GM18868 (cell line): ENCODE results near the gene PSAP.

Source experiments
- ATAC-seq: cut with Tn5 transposase; IDR thresholded peaks from one replicate; pipeline ENCODE4 v1.9.1; 2021; ENCODE audit warnings: mild to moderate bottlenecking, moderate library complexity; ENCODE audit not compliant: unreplicated experiment

The PSAP gene

DNA sequence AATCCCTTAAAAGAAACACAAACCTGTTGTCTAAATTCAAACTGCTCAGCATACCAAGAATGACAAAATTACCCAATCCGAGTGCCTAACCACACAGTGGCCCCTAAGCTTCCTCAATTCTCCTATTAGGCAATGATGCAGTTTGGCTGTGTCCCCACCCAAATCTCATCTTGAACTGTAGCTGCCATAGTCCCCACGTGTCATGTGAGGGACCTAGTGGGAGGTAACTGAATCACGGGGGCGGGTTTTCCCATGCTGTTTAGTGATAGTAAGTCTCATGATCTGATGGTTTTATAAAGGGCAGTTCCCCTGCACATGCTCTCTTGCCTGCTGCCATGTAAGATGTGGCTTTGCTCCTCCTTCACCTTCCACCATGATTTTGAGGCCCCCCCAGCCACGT, 21.9 kb downstream of the PSAP start:
- ATAC-seq, result no peak

- no peak for ATAC-seq
Measured at GRCh38 chr10:71828702-71829101, 22.3 kb downstream of the PSAP start.

DNA sequence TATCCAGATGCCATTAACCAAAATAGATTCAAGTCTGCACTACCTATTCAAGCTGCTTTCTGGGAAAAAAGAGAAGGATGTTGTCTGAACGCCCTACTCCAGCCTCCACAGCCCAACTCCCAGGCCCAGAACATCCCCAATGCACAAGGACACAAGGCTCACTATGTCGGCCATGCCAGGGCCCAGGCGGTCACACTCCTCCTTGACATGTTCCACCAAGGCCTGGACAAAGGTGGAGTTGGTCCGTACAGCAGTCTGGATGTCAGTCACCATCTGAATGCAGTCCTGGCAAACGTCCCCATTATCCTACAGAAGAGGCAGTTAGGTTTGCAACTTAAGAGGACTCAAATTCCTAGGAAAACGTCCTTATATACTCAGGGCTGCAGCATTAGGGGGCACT, 23.2 kb downstream of the PSAP start:
- no peak for ATAC-seq

DNA sequence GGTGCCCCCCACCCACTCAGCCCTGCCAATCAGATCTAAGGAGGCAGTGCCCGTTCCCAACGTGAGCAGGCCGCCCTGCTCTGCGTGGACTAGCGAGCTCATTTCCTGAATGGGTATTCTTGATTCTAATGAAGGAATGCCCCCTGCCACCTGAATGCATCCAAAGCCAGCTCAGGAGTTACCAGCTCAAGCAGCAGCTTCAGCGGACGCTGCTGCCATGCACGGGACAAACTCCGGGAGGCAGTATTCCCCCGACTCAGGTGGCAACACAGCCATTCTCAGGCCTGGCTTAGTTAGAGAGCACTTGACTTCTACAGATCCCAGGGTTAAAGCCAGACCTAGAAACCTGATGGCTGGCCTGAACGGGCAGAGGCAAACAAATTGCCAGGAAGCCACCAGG, 25.8 kb downstream of the PSAP start:
- no peak for ATAC-seq

- no peak for ATAC-seq
Measured at GRCh38 chr10:71824333-71824732, 26.7 kb downstream of the PSAP start.

- no peak for ATAC-seq
Measured at GRCh38 chr10:71823356-71823755, 27.7 kb downstream of the PSAP start.

GRCh38 chr10:71821909-71822763, 28.9 kb downstream of the PSAP start:
- ATAC-seq, result no peak

GRCh38 chr10:71820966-71821365, 30.1 kb downstream of the PSAP start:
- ATAC-seq, result no peak

DNA sequence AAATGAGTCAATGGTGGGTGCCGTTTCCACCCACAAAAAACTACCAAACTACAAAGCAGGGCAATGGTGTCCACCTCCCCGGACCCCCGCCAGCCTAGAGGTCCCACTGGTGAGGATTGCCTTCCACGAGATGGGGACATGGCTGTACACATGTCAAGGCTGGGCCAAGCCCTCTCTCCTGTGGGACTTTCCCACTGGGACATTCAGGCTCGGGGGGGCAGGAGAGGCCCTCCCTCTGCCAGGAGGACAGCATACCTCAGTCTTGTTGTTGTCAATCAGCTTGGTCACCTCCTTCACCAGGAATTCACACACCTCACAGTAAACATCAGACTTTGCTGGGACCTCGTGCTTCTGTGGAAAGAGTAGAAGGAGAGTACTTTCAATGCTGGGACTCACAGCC, 31.1 kb downstream of the PSAP start:
- no peak for ATAC-seq

DNA sequence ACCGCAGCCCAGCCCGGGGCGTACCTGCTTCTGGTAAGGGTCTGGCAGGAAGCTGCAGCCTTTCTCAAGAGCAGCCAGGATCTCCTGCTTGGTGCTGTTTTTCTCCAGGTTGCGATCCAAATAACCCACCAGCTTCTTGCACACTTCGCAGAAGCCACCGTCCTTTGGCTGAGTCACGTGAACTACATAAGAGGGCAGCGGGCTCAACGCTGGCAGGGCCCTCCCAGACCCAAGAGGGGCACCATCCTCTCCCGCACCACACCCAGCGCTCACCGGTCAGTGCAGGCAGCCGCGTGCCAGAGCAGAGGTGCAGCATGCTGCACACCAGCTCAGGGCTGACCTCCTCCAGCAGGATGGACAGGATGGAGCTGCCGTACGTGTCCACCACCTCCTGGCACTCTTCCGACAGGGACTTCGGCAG, 31.6 kb downstream of the PSAP start:
- ATAC-seq, result no peak

- no peak for ATAC-seq
Measured at GRCh38 chr10:71818674-71819260, 32.3 kb downstream of the PSAP start.

- ATAC-seq, result no peak
Measured at GRCh38 chr10:71817831-71818655, 33.0 kb downstream of the PSAP start.

DNA sequence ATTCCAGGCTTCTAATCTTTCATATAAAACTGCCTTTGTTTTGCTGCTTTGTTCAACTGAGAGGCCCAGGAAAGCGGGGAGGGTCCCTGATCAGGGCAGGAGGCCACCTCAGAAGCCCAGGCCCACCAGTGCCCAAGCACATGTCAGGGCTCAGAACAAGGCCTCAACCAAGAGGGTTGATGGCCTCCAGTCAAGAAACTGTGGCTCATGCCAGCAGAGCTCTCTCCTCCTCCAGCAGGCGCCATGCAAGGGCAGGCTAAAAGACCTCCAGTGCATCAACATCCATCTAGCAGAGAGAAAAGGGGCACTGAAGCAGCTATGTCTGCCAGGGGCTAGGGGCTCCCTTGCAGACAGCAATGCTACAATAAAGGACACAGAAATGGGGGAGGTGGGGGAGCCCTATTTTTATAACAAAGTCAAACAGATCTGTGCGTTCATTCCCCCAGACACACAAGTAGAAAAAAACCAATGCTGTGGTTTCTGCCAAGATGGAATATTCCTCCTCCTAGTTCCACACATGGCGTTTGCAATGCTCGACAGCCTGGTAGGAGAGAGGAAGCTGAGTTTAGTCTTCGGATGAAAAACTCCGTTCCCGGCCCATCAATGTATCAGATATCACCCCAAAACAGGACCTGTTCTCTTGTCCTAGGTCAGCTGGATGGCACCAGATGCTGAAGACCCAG, 34.0 kb downstream of the PSAP start:
- ATAC-seq, result no peak

- no peak for ATAC-seq
Measured at GRCh38 chr10:71816421-71816851, 34.6 kb downstream of the PSAP start.

GRCh38 chr10:71815515-71816130, 35.4 kb downstream of the PSAP start:
- no peak for ATAC-seq

GRCh38 chr10:71814922-71815411, 36.1 kb downstream of the PSAP start:
- no peak for ATAC-seq

DNA sequence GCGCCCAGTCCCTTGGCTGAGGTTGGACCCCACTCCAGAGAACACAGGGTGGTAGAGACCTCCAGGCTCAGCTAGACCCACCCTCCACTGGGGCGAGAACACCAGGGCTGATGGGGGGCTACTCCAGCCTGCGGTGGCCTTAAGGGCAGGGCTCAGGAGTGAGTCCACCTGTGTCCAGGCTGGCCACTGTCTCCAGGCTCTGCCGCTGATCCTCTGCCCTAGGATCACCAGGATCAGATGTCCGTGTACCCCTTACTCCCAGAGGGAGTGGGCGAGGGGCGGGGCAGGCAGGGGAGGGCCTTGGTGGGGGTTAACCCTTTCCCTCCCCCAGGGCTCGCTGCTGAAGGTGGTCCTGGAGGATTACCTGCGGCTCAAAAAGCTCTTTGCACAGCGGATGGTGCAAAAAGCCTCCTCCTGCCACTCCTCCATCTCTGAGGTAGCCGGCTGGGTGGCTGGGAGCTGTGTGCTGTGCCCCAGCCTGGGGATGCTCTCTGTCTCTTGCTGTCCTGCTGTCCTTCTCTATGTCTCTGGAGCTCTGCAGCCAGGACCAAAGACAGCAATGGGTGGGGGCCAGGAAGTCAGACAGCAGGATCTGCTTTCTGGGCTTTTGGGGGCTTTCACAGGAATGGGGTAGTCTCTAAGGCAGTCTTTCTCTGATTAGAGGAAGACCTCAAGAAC, 38.0 kb downstream of the PSAP start:
- no peak for ATAC-seq

GRCh38 chr10:71812016-71812912, 38.8 kb downstream of the PSAP start:
- ATAC-seq, result peak; percentile 66

DNA sequence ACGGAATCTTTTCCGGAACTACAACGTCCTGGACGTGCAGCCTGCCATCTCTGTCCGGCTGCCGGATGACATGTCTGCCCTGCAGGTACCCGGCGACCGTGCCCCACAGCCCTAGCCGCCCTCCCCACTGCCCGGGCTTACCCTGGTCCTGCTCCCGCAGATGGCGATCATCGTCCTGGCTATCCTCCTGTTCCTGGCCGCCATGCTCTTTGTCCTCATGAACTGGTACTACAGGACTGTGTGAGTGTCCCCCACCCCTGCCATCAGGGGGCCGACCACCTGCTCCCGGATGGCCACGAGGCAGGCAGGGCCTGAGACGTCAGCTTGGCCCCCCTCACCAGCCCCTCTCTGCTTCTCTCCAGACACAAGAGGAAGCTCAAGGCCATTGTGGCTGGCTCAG, 39.7 kb downstream of the PSAP start:
- no peak for ATAC-seq
